A673 (cell line): ENCODE measurements around the gene STARD3. TPM values are rescaled to one million over a fixed set of nuclear protein-coding genes. Genes with fewer than 3 reads are reported as not detected.
A peak's percentile ranks its signal among the peaks of the same experiment; 100 is the strongest.

Source experiments
- BruUV-seq: library from RNA; stranded (reverse); fragments of 400-500 nt; replicated peaks from 2 replicates; lab custom pipeline; 2021; lab: Mats Ljungman, UMichigan
- CTCF ChIA-PET: fragments of 300-600 bp; sonication (Branson Sonifier 250); formaldehyde crosslinking; loops from one replicate; lab custom pipeline; 2022; ENCODE audit warnings: antibody characterized with exemption; lab: Charles Lee
- POLR2A ChIA-PET: fragments of 300-600 bp; sonication (Branson Sonifier 250); formaldehyde crosslinking; loops from one replicate; lab custom pipeline; 2022; ENCODE audit warnings: antibody characterized with exemption; ENCODE audit not compliant: low non-redundant PET; lab: Charles Lee
- DNase-seq: peaks from one replicate; pipeline ENCODE4 v3.0.0-alpha.2; 2015; ENCODE audit warnings: low spot score
- H3K27ac ChIP-seq: fragments of 200-600 bp; sonication (generic); 2 replicates; pipeline ENCODE4 v1.5.1; 2016; ENCODE audit warnings: mixed run types, low read depth, mild to moderate bottlenecking, mixed read lengths, antibody characterized with exemption, low read length; ENCODE audit not compliant: poor library complexity, severe bottlenecking
- H3K27me3 ChIP-seq: fragments of 200-600 bp; sonication (generic); replicated peaks from 2 replicates; pipeline ENCODE4 v1.6.1; 2017; ENCODE audit warnings: mixed run types, low read depth, mild to moderate bottlenecking, mixed read lengths, antibody characterized with exemption, low read length; ENCODE audit not compliant: insufficient read depth, poor library complexity
- H3K36me3 ChIP-seq: fragments of 200-600 bp; sonication (generic); 2 replicates; pipeline ENCODE4 v1.6.1; 2016; ENCODE audit warnings: mixed run types, mild to moderate bottlenecking, mixed read lengths, antibody characterized with exemption, low read length; ENCODE audit not compliant: insufficient read depth, poor library complexity, severe bottlenecking
- H3K4me1 ChIP-seq: fragments of 200-600 bp; sonication (generic); 2 replicates; pipeline ENCODE4 v1.6.1; 2017; ENCODE audit warnings: mixed run types, mild to moderate bottlenecking, mixed read lengths, antibody characterized with exemption, low read length; ENCODE audit not compliant: insufficient read depth, poor library complexity, severe bottlenecking
- H3K4me3 ChIP-seq: fragments of 200-600 bp; sonication (generic); 2 replicates; pipeline ENCODE4 v1.5.1; 2016; ENCODE audit warnings: low read depth, mixed run types, mild to moderate bottlenecking, mixed read lengths, low read length; ENCODE audit not compliant: poor library complexity, severe bottlenecking
- H3K9me3 ChIP-seq: fragments of 200-600 bp; sonication (generic); 2 replicates; pipeline ENCODE4 v1.6.1; 2016; ENCODE audit warnings: mixed run types, low read depth, mild to moderate bottlenecking, mixed read lengths, antibody characterized with exemption, low read length; ENCODE audit not compliant: poor library complexity, severe bottlenecking
- CTCF ChIP-seq: fragments of 300-800, 200-600 bp; sonication (generic); conservative IDR thresholded peaks from 2 replicates; pipeline ENCODE4 v1.5.1; 2017; ENCODE audit warnings: low read depth, mild to moderate bottlenecking, antibody characterized with exemption, low read length, moderate library complexity, mixed read lengths
- EZH2 ChIP-seq: fragments of 200-600 bp; sonication (generic); IDR thresholded peaks from 2 replicates; pipeline ENCODE4 v1.6.1; 2017; ENCODE audit warnings: borderline replicate concordance, low read depth, mild to moderate bottlenecking, mixed read lengths, antibody characterized with exemption, low read length; ENCODE audit not compliant: poor library complexity, severe bottlenecking
- intact Hi-C: fragments of 100-400 bp; cut with micrococcal nuclease; formaldehyde crosslinking; loops from one replicate; pipeline ENCODE4 v1.10.0; 2022; ENCODE audit not compliant: unreplicated experiment
- total RNA-seq: library from RNA; stranded (reverse); gene quantifications from 2 replicates; pipeline ENCODE4 v1.2.3, GENCODE V29; 2021

STARD3 gene
- total RNA-seq, 1 experiment from 2014 or later = 21.3 TPM

- intact Hi-C loops = no loop called here
- peaks cover 6% of the 10 kb centered on the region for H3K4me1 ChIP-seq
- H3K9me3 ChIP-seq = no peaks in the 10 kb centered on the region
- no peak for DNase-seq
- ChIA-PET POLR2A (no interaction called here), CTCF (interaction anchor here (0.9 to 1.3 kb wide), 2 partner anchors 15 to 17 kb away, joined by 3 to 5 read pairs; no protein-coding TSS in a partner anchor)
- H3K27ac ChIP-seq = no peak overlapping the region
- H3K36me3 ChIP-seq = no peaks in the 10 kb centered on the region
- peak overlapping the region; percentile 74 for H3K4me3 ChIP-seq
- no TSS peak for BruUV-seq
- no peak for TF ChIP-seq CTCF
- no peaks in the 10 kb centered on the region for H3K27me3 ChIP-seq
Measured at GRCh38 chr17:39638317-39638716, 1.4 kb downstream of the STARD3 start.

GRCh38 chr17:39639043-39639442 is 2.1 kb downstream of the STARD3 start:
- ChIA-PET POLR2A (no interaction called here), CTCF (no interaction called here)
- Histone ChIP-seq H3K36me3 (no peaks in the 10 kb centered on the region), H3K4me1 (peaks cover 6% of the 10 kb centered on the region), H3K27ac (no peak overlapping the region), H3K27me3 (no peaks in the 10 kb centered on the region), H3K4me3 (no peak overlapping the region), H3K9me3 (no peaks in the 10 kb centered on the region)
- intact Hi-C loops = no loop called here
- no TSS peak for BruUV-seq
- no peak for DNase-seq
- TF ChIP-seq CTCF (no peak), EZH2 (no peak)

- ChIA-PET CTCF (no interaction called here), POLR2A (no interaction called here)
- no peaks in the 10 kb centered on the region for H3K9me3 ChIP-seq
- no peaks in the 10 kb centered on the region for H3K36me3 ChIP-seq
- H3K27ac ChIP-seq = no peak overlapping the region
- H3K4me1 ChIP-seq = peaks cover 6% of the 10 kb centered on the region
- H3K27me3 ChIP-seq = no peaks in the 10 kb centered on the region
- intact Hi-C loops = no loop called here
- TF ChIP-seq EZH2 = no peak
- TF ChIP-seq CTCF = no peak
- BruUV-seq = no TSS peak
- DNase-seq = no peak
- H3K4me3 ChIP-seq = no peak overlapping the region
Measured at GRCh38 chr17:39639566-39640458, 2.9 kb downstream of the STARD3 start.
